Erythroblast (primary cell): ENCODE data around the gene NTM.

Experiments
- DNase-seq, 2 experiments: peaks; one replicate each; lab custom pipeline; 2025; lab: John Stamatoyannopoulos, UW
- GATA1 ChIP-seq: IDR thresholded peaks from 2 replicates; pipeline ENCODE4 v1.6.1; 2011; ENCODE audit warnings: low read depth, mild to moderate bottlenecking, control low read depth, low read length, moderate library complexity
- POLR2A ChIP-seq: IDR thresholded peaks from 2 replicates; pipeline ENCODE4 v1.6.1; 2011; ENCODE audit warnings: mild to moderate bottlenecking, low read length

The NTM gene

GRCh38 chr11:131759140-131759539, 388.7 kb downstream of the NTM start:
- DNase-seq = no peak
- TF ChIP-seq POLR2A (no peak), GATA1 (no peak)

GRCh38 chr11:131760091-131761061, 390.0 kb downstream of the NTM start:
- no peak for TF ChIP-seq POLR2A
- no peak for TF ChIP-seq GATA1
- DNase-seq = no peak

GRCh38 chr11:131762346-131763110, 392.1 kb downstream of the NTM start:
- DNase-seq = no peak
- no peak for TF ChIP-seq GATA1
- no peak for TF ChIP-seq POLR2A

GRCh38 chr11:131763193-131763890, 392.9 kb downstream of the NTM start:
- DNase-seq = no peak
- no peak for TF ChIP-seq POLR2A
- no peak for TF ChIP-seq GATA1

- TF ChIP-seq POLR2A = no peak
- no peak for TF ChIP-seq GATA1
Measured at GRCh38 chr11:131764126-131764525, 393.7 kb downstream of the NTM start.

GRCh38 chr11:131764649-131765048, 394.2 kb downstream of the NTM start:
- no peak for DNase-seq
- TF ChIP-seq POLR2A = no peak
- no peak for TF ChIP-seq GATA1

More at GRCh38 chr11:131764126-131764525, 393.7 kb downstream of the NTM start:
- DNase-seq = no peak

- no peak for DNase-seq
- TF ChIP-seq POLR2A = no peak
- no peak for TF ChIP-seq GATA1
Measured at GRCh38 chr11:131766637-131767036, 396.2 kb downstream of the NTM start.

GRCh38 chr11:131767421-131767820, 397.0 kb downstream of the NTM start:
- DNase-seq = no peak
- TF ChIP-seq GATA1 = no peak
- no peak for TF ChIP-seq POLR2A

- no peak for DNase-seq
- TF ChIP-seq GATA1 (no peak), POLR2A (no peak)
Measured at GRCh38 chr11:131770801-131771200, 400.4 kb downstream of the NTM start.

GRCh38 chr11:131771471-131771870, 401.1 kb downstream of the NTM start:
- no peak for DNase-seq
- no peak for TF ChIP-seq POLR2A
- no peak for TF ChIP-seq GATA1

GRCh38 chr11:131773626-131774025, 403.2 kb downstream of the NTM start:
- no peak for DNase-seq
- TF ChIP-seq GATA1 = no peak
- no peak for TF ChIP-seq POLR2A

GRCh38 chr11:131776211-131776610, 405.8 kb downstream of the NTM start:
- no peak for DNase-seq
- TF ChIP-seq POLR2A = no peak

GRCh38 chr11:131785801-131786200, 415.4 kb downstream of the NTM start:
- TF ChIP-seq POLR2A = no peak
- TF ChIP-seq GATA1 = no peak
- no peak for DNase-seq
